Choroid plexus epithelial cell (primary cell): Measurements from ENCODE around the gene IFT74.

ENCODE experiments used
- DNase-seq: peaks from one replicate; pipeline ENCODE4 v3.0.0-alpha.2; 2010; ENCODE audit warnings: low read depth
- H3K4me3 ChIP-seq: 2 replicates; pipeline ENCODE4 v1.5.1; 2011; ENCODE audit warnings: low read depth, mild to moderate bottlenecking, control low read depth, low read length, moderate library complexity
- TF ChIP-seq, protein P1 (sequence below): conservative IDR thresholded peaks from 2 replicates; pipeline ENCODE4 v1.5.1; 2011; ENCODE audit warnings: low read depth, mild to moderate bottlenecking, control low read depth, inconsistent platforms, low read length, moderate library complexity

IFT74 gene

DNA sequence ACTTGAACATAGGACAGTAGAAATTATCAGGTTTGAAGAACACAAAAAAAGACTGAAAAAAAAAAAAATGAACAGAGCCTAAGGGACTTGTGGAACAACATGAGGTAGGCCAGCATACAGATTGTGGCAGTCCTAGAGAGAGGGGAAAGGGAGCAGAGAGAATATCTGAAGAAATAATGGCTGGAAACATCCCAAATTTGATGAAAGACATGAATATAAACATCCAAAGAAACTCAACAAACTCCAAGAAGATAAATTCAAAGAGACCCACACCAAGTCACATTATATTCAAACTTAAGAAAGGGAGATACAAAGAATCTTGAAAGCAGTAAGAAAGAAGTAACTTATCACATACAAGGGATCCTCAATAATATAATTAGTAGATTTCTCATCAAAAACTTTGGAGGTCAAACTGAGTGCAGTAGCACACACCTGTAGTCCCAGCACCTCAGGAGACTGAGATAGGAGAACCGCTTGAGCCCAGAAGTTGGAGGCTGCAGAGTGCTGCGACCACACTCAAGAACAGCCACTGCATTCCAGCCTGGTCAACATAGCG lies 18.3 kb upstream of the IFT74 start:
- no peak for DNase-seq
- H3K4me3 ChIP-seq = no peak overlapping the region
- TF ChIP-seq, protein P1, sequence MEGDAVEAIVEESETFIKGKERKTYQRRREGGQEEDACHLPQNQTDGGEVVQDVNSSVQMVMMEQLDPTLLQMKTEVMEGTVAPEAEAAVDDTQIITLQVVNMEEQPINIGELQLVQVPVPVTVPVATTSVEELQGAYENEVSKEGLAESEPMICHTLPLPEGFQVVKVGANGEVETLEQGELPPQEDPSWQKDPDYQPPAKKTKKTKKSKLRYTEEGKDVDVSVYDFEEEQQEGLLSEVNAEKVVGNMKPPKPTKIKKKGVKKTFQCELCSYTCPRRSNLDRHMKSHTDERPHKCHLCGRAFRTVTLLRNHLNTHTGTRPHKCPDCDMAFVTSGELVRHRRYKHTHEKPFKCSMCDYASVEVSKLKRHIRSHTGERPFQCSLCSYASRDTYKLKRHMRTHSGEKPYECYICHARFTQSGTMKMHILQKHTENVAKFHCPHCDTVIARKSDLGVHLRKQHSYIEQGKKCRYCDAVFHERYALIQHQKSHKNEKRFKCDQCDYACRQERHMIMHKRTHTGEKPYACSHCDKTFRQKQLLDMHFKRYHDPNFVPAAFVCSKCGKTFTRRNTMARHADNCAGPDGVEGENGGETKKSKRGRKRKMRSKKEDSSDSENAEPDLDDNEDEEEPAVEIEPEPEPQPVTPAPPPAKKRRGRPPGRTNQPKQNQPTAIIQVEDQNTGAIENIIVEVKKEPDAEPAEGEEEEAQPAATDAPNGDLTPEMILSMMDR = no peak

GRCh38 chr9:26939955-26940711 lies 16.1 kb upstream of the IFT74 start:
- TF ChIP-seq, protein P1 = no peak
- no peak for DNase-seq
- no peak overlapping the region for H3K4me3 ChIP-seq

DNA sequence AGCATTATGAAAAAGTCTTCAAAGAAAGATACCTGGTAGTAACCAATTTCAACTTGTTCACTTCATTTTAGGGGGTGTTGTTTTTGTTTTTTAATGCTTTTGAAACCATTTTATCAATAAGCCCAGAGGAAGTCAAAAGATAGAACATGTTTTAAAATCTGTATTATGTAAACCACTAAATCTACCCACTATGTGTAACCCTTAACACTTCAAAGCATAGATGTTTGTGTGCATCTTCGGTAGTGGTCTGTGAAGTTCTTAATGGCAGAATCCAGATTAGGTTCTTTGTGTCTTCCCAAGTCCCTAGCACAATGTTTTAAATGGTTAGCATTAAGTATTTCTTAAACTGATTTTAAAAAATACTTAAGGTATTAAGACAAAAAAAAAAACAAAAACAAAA lies 15.4 kb upstream of the IFT74 start:
- TF ChIP-seq, protein P1 = no peak
- DNase-seq = no peak
- no peak overlapping the region for H3K4me3 ChIP-seq

DNA sequence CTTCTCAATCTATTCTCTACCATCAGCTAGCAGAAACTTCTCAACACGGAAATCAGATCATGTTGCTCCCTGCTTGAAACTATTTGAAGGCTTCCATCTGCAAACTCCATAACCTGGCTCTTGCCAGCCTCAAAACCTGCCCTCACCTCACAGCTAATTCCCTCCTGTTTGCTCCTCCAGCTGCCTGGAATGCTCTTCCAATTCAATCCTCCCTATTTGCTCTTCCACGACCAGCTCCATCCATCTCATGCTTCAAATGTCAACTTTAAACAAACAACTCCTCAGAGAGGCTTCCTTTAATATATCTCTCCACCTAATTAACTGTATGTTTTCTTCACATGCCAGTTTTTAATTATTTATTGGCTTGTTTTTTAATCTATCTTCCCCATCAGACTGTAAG lies 10.6 kb upstream of the IFT74 start:
- DNase-seq = no peak
- TF ChIP-seq, protein P1 = no peak
- H3K4me3 ChIP-seq = peak overlapping the region; percentile 99

DNA sequence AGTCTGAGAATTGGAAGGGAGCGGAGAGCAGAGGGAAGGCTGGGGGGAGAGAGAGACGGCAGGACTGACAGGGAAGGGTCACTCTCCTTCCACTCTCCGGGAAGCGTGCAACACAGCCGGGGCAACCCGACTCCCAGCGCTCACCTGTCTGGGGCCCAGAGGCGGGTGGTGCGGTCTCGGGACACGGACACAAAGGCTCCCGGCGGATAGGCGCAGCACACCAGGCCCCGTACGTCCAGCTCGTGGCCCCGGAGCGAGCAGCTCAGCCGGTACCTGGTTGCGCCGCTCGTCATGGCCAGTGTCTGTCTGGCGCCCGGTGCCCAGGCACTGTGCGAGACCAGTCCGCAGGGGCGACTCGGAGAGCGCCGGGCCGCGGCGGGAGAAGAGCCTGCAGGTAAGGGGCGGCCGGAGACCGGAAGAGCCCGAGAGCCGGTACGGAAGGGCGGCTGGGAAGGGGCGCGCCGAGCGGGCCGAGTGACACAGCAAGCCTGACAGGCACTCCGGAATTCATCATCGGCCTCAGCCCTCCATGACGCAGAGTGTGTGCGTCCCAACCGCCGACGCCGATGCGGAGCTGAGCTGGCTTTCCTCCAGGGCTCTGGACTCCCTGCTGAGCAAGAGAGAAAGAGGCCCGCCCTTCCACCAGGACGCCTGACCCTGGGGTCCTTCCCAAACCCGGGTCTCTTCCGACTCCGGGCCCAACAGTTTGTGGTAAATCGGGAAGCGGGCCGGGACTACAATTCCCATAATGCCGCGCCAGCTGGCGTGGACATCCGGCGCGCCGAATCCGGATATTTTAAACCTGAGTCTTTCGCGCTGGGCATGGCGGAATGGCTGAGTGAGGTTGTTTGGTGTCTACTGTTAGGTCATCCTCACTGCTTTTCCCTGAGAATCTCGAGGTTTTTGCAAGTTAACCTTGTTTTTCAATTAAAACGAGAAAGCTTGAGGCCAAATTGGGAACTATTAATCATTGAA lies 9.2 kb upstream of the IFT74 start, which contains the start of gene PLAA:
Gene PLAA (minus strand): TSS at position 490 of the 975 bp plus-strand sequence. CDS start 197 bp downstream, at position 293.
- peak; percentile 92 for DNase-seq
- TF ChIP-seq, protein P1 = no peak

GRCh38 chr9:26947736-26948135 lies 8.5 kb upstream of the IFT74 start:
- DNase-seq = no peak
- TF ChIP-seq, protein P1 = no peak

More for the DNA sequence above, 9.2 kb upstream of the IFT74 start, which contains the start of gene PLAA:
- H3K4me3 ChIP-seq = peak within 1 kb of the TSS; percentile 99

More at GRCh38 chr9:26947736-26948135, 8.5 kb upstream of the IFT74 start:
- H3K4me3 ChIP-seq = peak overlapping the region; percentile 99
